K562 (cell line): ENCODE data around the gene PITPNC1. TPM values are rescaled to one million over a fixed set of nuclear protein-coding genes. Genes with fewer than 3 reads are reported as not detected.

ENCODE experiments used
- ATAC-seq: fragments of 200-7000 bp; cut with Tn5 transposase; 3 replicates; pipeline ENCODE4 v1.9.1; 2020; ENCODE audit warnings: moderate library complexity
- BruUV-seq: library from RNA; stranded (reverse); fragments of 400-500 nt; replicated peaks from 2 replicates; lab custom pipeline; 2021; lab: Mats Ljungman, UMichigan
- CTCF ChIA-PET: fragments of 300-600 bp; formaldehyde crosslinking; extraction: SDS; loops from one replicate; lab custom pipeline; 2021; ENCODE audit warnings: low intra/inter-chr PET ratio; lab: Yijun Ruan, JAX
- POLR2A ChIA-PET: fragments of 300-600, 350-650 bp; sonication (Branson Sonifier 250); formaldehyde crosslinking; extraction: SDS; loops from one replicate; lab custom pipeline; 2021; ENCODE audit warnings: antibody characterized with exemption, inconsistent platforms; lab: Yijun Ruan, JAX
- DNase-seq, 4 experiments: peaks; one replicate each; pipeline versions ENCODE4 v3.0.0 to v3.0.0-alpha.2; 2011 to 2018; ENCODE audit warnings: low spot score in 3 of 4, mixed read lengths in 3 of 4; ENCODE audit errors: extremely low read depth in 1 of 4
- FAIRE-seq: peaks from 2 replicates; lab custom pipeline; 2011; peaks lifted over from hg19 to GRCh38; lab: Jason Lieb, UNC
- H2AFZ ChIP-seq: 2 replicates; pipeline ENCODE4 v1.6.0; 2011; ENCODE audit warnings: low read depth, low read length, control low read depth, inconsistent platforms
- H3K27ac ChIP-seq: fragments of 200-600 bp; 3 replicates; pipeline ENCODE4 v1.8.0; 2011; ENCODE audit warnings: low read depth, mild to moderate bottlenecking, control low read depth, inconsistent platforms, low read length, moderate library complexity, mixed read lengths; ENCODE audit errors: extremely low read depth
- H3K27me3 ChIP-seq, 2 experiments: fragments of 300-600 bp in 1 of 2; 2 replicates in 1 of 2; 3 replicates in 1 of 2; pipeline versions ENCODE4 v1.6.0 to v1.8.0; 2011; ENCODE audit warnings: inconsistent platforms in 2 of 2, low read length in 2 of 2, mild to moderate bottlenecking in 1 of 2, mixed read lengths in 1 of 2, moderate library complexity in 1 of 2; ENCODE audit not compliant: control insufficient read depth in 2 of 2, insufficient read depth in 2 of 2
- H3K36me3 ChIP-seq: fragments of 300-600 bp; 3 replicates; pipeline ENCODE4 v1.8.0; 2011; ENCODE audit warnings: mild to moderate bottlenecking, low read length, inconsistent platforms; ENCODE audit not compliant: control insufficient read depth, insufficient read depth
- H3K4me1 ChIP-seq, 2 experiments: fragments of 200-600 bp in 1 of 2; replicated peaks in 1 of 2; 2 replicates in 1 of 2; 3 replicates in 1 of 2; pipeline versions ENCODE4 v1.5.1 to v1.8.0; 2011; ENCODE audit warnings: inconsistent platforms in 2 of 2, low read length in 2 of 2, mild to moderate bottlenecking in 1 of 2, mixed read lengths in 1 of 2, moderate library complexity in 1 of 2; ENCODE audit not compliant: control insufficient read depth in 2 of 2, insufficient read depth in 2 of 2
- H3K4me2 ChIP-seq: 2 replicates; pipeline ENCODE4 v1.6.1; 2011; ENCODE audit warnings: low read length, control low read depth, inconsistent platforms, mixed read lengths; ENCODE audit not compliant: insufficient read depth
- H3K4me3 ChIP-seq: fragments of 200-600 bp; sonication (generic), shearing (Covaris generic); 2 replicates; pipeline ENCODE4 v1.5.1; 2016; ENCODE audit warnings: control low read depth, inconsistent platforms
- H3K79me2 ChIP-seq: fragments of 200-600 bp; 3 replicates; pipeline ENCODE4 v1.8.0; 2011; ENCODE audit warnings: low read length, inconsistent platforms; ENCODE audit not compliant: control insufficient read depth, insufficient read depth
- H3K9ac ChIP-seq, 2 experiments: 2 replicates each; pipeline versions ENCODE4 v1.6.0 to v1.6.1; 2011; ENCODE audit warnings: low read depth in 2 of 2, low read length in 2 of 2, control low read depth in 1 of 2, inconsistent platforms in 1 of 2, mild to moderate bottlenecking in 1 of 2, mixed read lengths in 1 of 2; ENCODE audit not compliant: insufficient read depth in 1 of 2
- H3K9me1 ChIP-seq: one replicate; pipeline ENCODE4 v1.6.0; 2011; ENCODE audit warnings: inconsistent platforms, mild to moderate bottlenecking, low read length, moderate library complexity; ENCODE audit not compliant: control insufficient read depth, insufficient read depth
- H3K9me3 ChIP-seq: replicated peaks from 2 replicates; pipeline ENCODE4 v1.5.1; 2011; ENCODE audit warnings: low read depth, low read length, inconsistent platforms; ENCODE audit not compliant: control insufficient read depth, insufficient read depth
- H4K20me1 ChIP-seq: replicated peaks from 2 replicates; pipeline ENCODE4 v1.6.1; 2011; ENCODE audit warnings: low read length, inconsistent platforms, mixed read lengths; ENCODE audit not compliant: control insufficient read depth, insufficient read depth
- BMI1 ChIP-seq: fragments of 150-350 bp; IDR thresholded peaks from 2 replicates; pipeline ENCODE4 v1.6.1; 2014; ENCODE audit warnings: low read length
- EZH2 ChIP-seq: IDR thresholded peaks from 2 replicates; pipeline ENCODE4 v1.6.1; 2012; ENCODE audit warnings: low read depth, mild to moderate bottlenecking, inconsistent platforms, low read length, borderline replicate concordance
- GATAD2A ChIP-seq: fragments of 450-650 bp; IDR thresholded peaks from 2 replicates; pipeline ENCODE4 v1.6.1; 2017
- KLF16 ChIP-seq: IDR thresholded peaks from 2 replicates; pipeline ENCODE4 v1.6.1; 2016; ENCODE audit warnings: antibody characterized with exemption
- NR2F6 ChIP-seq: fragments of 450-650 bp; formaldehyde crosslinking; IDR thresholded peaks from 2 replicates; pipeline ENCODE4 v1.4.0; 2020; ENCODE audit warnings: mild to moderate bottlenecking
- NR4A1 ChIP-seq, 2 experiments: fragments of 250-450 bp in 1 of 2; fragments of 450-650 bp in 1 of 2; sonication (Bioruptor Pico) in 1 of 2; IDR thresholded peaks; 2 replicates each; pipeline versions ENCODE4 v1.4.0 to v1.6.1; 2016 to 2020; ENCODE audit warnings: mild to moderate bottlenecking in 2 of 2, missing compliant biosample characterization in 1 of 2, missing genetic modification characterization in 1 of 2, moderate library complexity in 1 of 2
- STAT6 ChIP-seq: sonication (generic); formaldehyde crosslinking; IDR thresholded peaks from 2 replicates; pipeline ENCODE4 v1.8.1; 2023; ENCODE audit warnings: mild to moderate bottlenecking, missing genetic modification reagents
- TFAM ChIP-seq: fragments of 250-450 bp; sonication (Bioruptor Pico); conservative IDR thresholded peaks from 2 replicates; pipeline ENCODE4 v1.5.0; 2021; ENCODE audit warnings: mild to moderate bottlenecking, moderate library complexity
- ZNF175 ChIP-seq: fragments of 200-800 bp; sonication (Bioruptor generic); IDR thresholded peaks from 2 replicates; pipeline ENCODE4 v1.6.1; 2016; ENCODE audit warnings: low read depth, mild to moderate bottlenecking, missing genetic modification characterization, missing compliant biosample characterization
- ZNF609 ChIP-seq: sonication (generic); formaldehyde crosslinking; IDR thresholded peaks from 2 replicates; pipeline ENCODE4 v1.8.1; 2023; ENCODE audit warnings: missing genetic modification reagents, mild to moderate bottlenecking, borderline replicate concordance
- WGBS: fragments of 100-300 bp; shearing (Covaris generic); methylation state at CpG from one replicate; pipeline ENCODE4 v1.1.6; 2016; ENCODE audit warnings: low coverage, mixed read lengths; ENCODE audit not compliant: insufficient coverage; ENCODE audit errors: missing lambda C conversion rate; 5-methylcytosine and 5-hydroxymethylcytosine counted together
- in situ Hi-C: fragments of 300-500 bp; cut with MboI; formaldehyde crosslinking; loops from 4 replicates; pipeline ENCODE4 v1.15.0; 2018; ENCODE audit warnings: inconsistent platforms, mixed read lengths
- intact Hi-C: fragments of 100-400 bp; cut with micrococcal nuclease; formaldehyde crosslinking; loops from 2 replicates; pipeline ENCODE4 v1.14.2; 2022
- polyA plus RNA-seq, 8 experiments: library from polyadenylated mRNA; depleted of rRNA in 4 of 8; stranded (reverse) in 5 of 8; unstranded in 3 of 8; fragments of >200 nt; fragmentation: Nextera tagmentation in 2 of 8; fragmentation: Illumina TruSeq in 1 of 8; extraction: Ambion mirVana in 2 of 8; extraction: Trizol in 1 of 8; gene quantifications; 2 replicates each; pipeline versions ENCODE4 v1.2.1 to v1.2.3, GENCODE V29; 2011 to 2014; ENCODE audit warnings: inconsistent platforms in 1 of 8, missing spikeins in 1 of 8
- total RNA-seq, 7 experiments: library from RNA; depleted of rRNA in 6 of 7; stranded (reverse); fragments of >200 nt in 6 of 7; fragmentation: Illumina TruSeq in 2 of 7; extraction: Trizol in 2 of 7; gene quantifications; 2 replicates each; pipeline versions ENCODE4 v1.2.1 to v1.2.3, GENCODE V29; 2011 to 2021; ENCODE audit warnings: low replicate concordance in 1 of 7
- TF ChIP-seq, protein P1 (sequence below): IDR thresholded peaks from 2 replicates; pipeline ENCODE4 v1.6.1; 2016; ENCODE audit warnings: missing genetic modification characterization, missing compliant biosample characterization
- TF ChIP-seq, protein P2 (sequence below): fragments of 250-450 bp; sonication (Bioruptor Pico); IDR thresholded peaks from 2 replicates; pipeline ENCODE4 v1.5.0; 2022; ENCODE audit warnings: mild to moderate bottlenecking

PITPNC1 gene
- total and polyA plus RNA-seq, 9 of the 15 experiments (the other 6 are each of a cell fraction or from before 2014, with no cell fraction given): 0.11 to 1.1 (median 0.65) TPM

DNA sequence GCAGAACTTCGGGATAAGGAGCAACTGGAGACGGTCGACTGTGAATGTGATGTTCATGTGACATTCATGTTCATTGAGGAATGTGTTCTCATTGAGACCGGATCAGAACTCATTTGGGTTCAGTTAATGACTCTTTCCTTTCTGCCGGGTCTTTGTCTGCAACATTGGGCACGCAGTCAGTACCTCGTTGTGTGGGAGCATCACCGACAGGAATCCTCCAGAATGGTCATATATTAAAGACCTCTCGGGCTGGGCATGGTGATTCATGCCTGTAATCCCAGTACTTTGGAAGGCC is 144.6 kb downstream of the PITPNC1 start:
- no peaks in the 10 kb centered on the region for H3K36me3 ChIP-seq
- WGBS: under 1% methylated on average over 9 of the region's 9 CpGs
- H3K4me3 ChIP-seq: no peak overlapping the region
- BruUV-seq: no TSS peak
- no peak overlapping the region for H3K4me2 ChIP-seq
- in situ Hi-C loops (no loop called here), intact Hi-C loops (no loop called here)
- 0 out of 2 replicates have a peak, but pooled peaks cover 2% of the 10 kb centered on the region for H3K9me3 ChIP-seq
- CTCF ChIA-PET: no interaction called here
- H4K20me1 ChIP-seq: 0 out of 2 replicates have a peak, but pooled peaks cover 3% of the 10 kb centered on the region
- H3K4me1 ChIP-seq: no peaks in the 10 kb centered on the region
- H3K27ac ChIP-seq: no peak overlapping the region
- no peak overlapping the region for H3K9ac ChIP-seq
- peaks cover 10 to 30% of the 10 kb centered on the region in 2 experiments; a peak in 4 of 5 replicates for H3K27me3 ChIP-seq
- POLR2A ChIA-PET: no interaction called here
- no peak for FAIRE-seq
- DNase-seq: no peak
- no peak for ATAC-seq
- H3K9me1 ChIP-seq: no peaks in the 10 kb centered on the region
- no peak overlapping the region for H2AFZ ChIP-seq
- H3K79me2 ChIP-seq: no peaks in the 10 kb centered on the region
- no peak for TF ChIP-seq ZNF609
- no peak for TF ChIP-seq GATAD2A
- TF ChIP-seq EZH2: no peak
- TF ChIP-seq, protein P1, sequence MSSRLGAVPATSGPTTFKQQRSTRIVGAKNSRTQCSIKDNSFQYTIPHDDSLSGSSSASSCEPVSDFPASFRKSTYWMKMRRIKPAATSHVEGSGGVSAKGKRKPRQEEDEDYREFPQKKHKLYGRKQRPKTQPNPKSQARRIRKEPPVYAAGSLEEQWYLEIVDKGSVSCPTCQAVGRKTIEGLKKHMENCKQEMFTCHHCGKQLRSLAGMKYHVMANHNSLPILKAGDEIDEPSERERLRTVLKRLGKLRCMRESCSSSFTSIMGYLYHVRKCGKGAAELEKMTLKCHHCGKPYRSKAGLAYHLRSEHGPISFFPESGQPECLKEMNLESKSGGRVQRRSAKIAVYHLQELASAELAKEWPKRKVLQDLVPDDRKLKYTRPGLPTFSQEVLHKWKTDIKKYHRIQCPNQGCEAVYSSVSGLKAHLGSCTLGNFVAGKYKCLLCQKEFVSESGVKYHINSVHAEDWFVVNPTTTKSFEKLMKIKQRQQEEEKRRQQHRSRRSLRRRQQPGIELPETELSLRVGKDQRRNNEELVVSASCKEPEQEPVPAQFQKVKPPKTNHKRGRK (tag): no peak
- TF ChIP-seq, protein P2, sequence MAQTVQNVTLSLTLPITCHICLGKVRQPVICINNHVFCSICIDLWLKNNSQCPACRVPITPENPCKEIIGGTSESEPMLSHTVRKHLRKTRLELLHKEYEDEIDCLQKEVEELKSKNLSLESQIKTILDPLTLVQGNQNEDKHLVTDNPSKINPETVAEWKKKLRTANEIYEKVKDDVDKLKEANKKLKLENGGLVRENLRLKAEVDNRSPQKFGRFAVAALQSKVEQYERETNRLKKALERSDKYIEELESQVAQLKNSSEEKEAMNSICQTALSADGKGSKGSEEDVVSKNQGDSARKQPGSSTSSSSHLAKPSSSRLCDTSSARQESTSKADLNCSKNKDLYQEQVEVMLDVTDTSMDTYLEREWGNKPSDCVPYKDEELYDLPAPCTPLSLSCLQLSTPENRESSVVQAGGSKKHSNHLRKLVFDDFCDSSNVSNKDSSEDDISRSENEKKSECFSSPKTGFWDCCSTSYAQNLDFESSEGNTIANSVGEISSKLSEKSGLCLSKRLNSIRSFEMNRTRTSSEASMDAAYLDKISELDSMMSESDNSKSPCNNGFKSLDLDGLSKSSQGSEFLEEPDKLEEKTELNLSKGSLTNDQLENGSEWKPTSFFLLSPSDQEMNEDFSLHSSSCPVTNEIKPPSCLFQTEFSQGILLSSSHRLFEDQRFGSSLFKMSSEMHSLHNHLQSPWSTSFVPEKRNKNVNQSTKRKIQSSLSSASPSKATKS (CRISPR knock-in tag): no peak
- TF ChIP-seq ZNF175 (CRISPR knock-in tag): no peak
- TF ChIP-seq BMI1: no peak
- TF ChIP-seq KLF16: no peak
- TF ChIP-seq NR2F6 (CRISPR knock-in tag): no peak
- TF ChIP-seq NR4A1 (CRISPR knock-in tag; IDR thresholded peaks at IDR 0.05): no peak
- no peak for TF ChIP-seq NR4A1 (tag; IDR thresholded peaks at IDR 0.05)
- TF ChIP-seq TFAM (CRISPR knock-in tag): no peak
- no peak for TF ChIP-seq STAT6 (CRISPR knock-in tag)
